ENCODE measurements around the gene ACTR1B. TPM values are rescaled to one million over a fixed set of nuclear protein-coding genes. Genes with fewer than 3 reads are reported as not detected.

The ACTR1B gene
- total RNA-seq, 4 donors from 2014 or later, result 53.5 to 76.1 (median 56.5) TPM

GRCh38 chr2:97669448-97669847, 5.6 kb upstream of the ACTR1B start, which contains the start of gene C2orf92:
Gene C2orf92, plus strand, starts transcription at chr2:97669713. Its CDS starts 76 bp downstream, at chr2:97669789.
- no peaks in the 10 kb centered on the region for H3K27me3 ChIP-seq
- TF ChIP-seq POLR2A (IDR thresholded peaks at IDR 0.05) (no peak), CTCF (IDR thresholded peaks at IDR 0.05 in 4 of 5, conservative IDR thresholded peaks at IDR 0.05 in 1 of 5) (no peak)
- in situ Hi-C loops (cut with MboI; ENCODE audit: low sequenced_read_pairs in 4 of 4), result loop anchor here in 1 of 4 donors (25.0 kb wide), 1 partner anchor 1132 kb away; the partner anchor contains the start of gene ARID5A
- intact Hi-C loops (cut with DNase I; ENCODE audit: low total_unique reads), result no loop called here
- no peak within 1 kb of the TSS for H3K27ac ChIP-seq
- no peak for DNase-seq
- no peaks in the 10 kb centered on the region for H3K36me3 ChIP-seq
- H3K4me1 ChIP-seq, result peaks cover 0 to 3% of the 10 kb centered on the region in 2 donors
- no peak within 1 kb of the TSS for H3K4me3 ChIP-seq
- no peak for ATAC-seq
- H3K9me3 ChIP-seq, result no peaks in the 10 kb centered on the region

GRCh38 chr2:97664636-97664970, 759 bp upstream of the ACTR1B start:
- peaks cover 0 to 6% of the 10 kb centered on the region in 2 donors for H3K36me3 ChIP-seq
- H3K4me1 ChIP-seq, result peaks cover 23 to 29% of the 10 kb centered on the region in 2 donors
- peak overlapping the region; percentile 86 to 98 (median 92) for H3K27ac ChIP-seq
- no peak for TF ChIP-seq POLR2A (IDR thresholded peaks at IDR 0.05)
- TF ChIP-seq CTCF (IDR thresholded peaks at IDR 0.05 in 4 of 5, conservative IDR thresholded peaks at IDR 0.05 in 1 of 5), result peak in 1 of 5 experiments; percentile 3
- in situ Hi-C loops (cut with MboI; ENCODE audit: low sequenced_read_pairs in 4 of 4), result loop anchor here in 1 of 4 donors (25.0 kb wide), 1 partner anchor 1127 kb away; the partner anchor contains the start of gene ARID5A
- H3K4me3 ChIP-seq, result peak overlapping the region; percentile 59 to 94 (median 75)
- H3K9me3 ChIP-seq, result no peaks in the 10 kb centered on the region
- DNase-seq (no peak), ATAC-seq (no peak)
- intact Hi-C loops (cut with DNase I; ENCODE audit: low total_unique reads), result loop anchor here (1.0 to 2.0 kb wide), 2 partner anchors 33 to 74 kb away; no protein-coding TSS in a partner anchor
- no peaks in the 10 kb centered on the region for H3K27me3 ChIP-seq

- peak overlapping the region; percentile 86 to 98 (median 92) for H3K27ac ChIP-seq
- H3K36me3 ChIP-seq, result peaks cover 0 to 15% of the 10 kb centered on the region in 2 donors
- TF ChIP-seq CTCF (IDR thresholded peaks at IDR 0.05 in 4 of 5, conservative IDR thresholded peaks at IDR 0.05 in 1 of 5), result no peak
- TF ChIP-seq POLR2A (IDR thresholded peaks at IDR 0.05), result no peak
- H3K4me3 ChIP-seq, result peak overlapping the region; percentile 50 to 94 (median 82)
- peaks cover 23 to 29% of the 10 kb centered on the region in 2 donors for H3K4me1 ChIP-seq
- no peak for DNase-seq
- H3K27me3 ChIP-seq, result no peaks in the 10 kb centered on the region
- H3K9me3 ChIP-seq, result no peaks in the 10 kb centered on the region
- in situ Hi-C loops (cut with MboI; ENCODE audit: low sequenced_read_pairs in 4 of 4) (loop anchor here in 1 of 4 donors (25.0 kb wide), 1 partner anchor 1126 kb away; the partner anchor contains the start of gene ARID5A), intact Hi-C loops (cut with DNase I; ENCODE audit: low total_unique reads) (loop anchor here (1.0 kb wide), 1 partner anchor 17 kb away; the partner anchor contains the start of gene COX5B)
- no peak for ATAC-seq
Observed at GRCh38 chr2:97663626-97663961, 250 bp downstream of the ACTR1B start.

- DNase-seq, result peak; percentile 48 to 66
- Histone ChIP-seq H3K9me3 (no peaks in the 10 kb centered on the region), H3K27ac (peak overlapping the region; percentile 86 to 98 (median 92)), H3K27me3 (no peaks in the 10 kb centered on the region), H3K36me3 (peaks cover 0 to 20% of the 10 kb centered on the region in 2 donors), H3K4me3 (peak overlapping the region; percentile 50 to 94 (median 82)), H3K4me1 (peaks cover 23 to 29% of the 10 kb centered on the region in 2 donors)
- no peak for TF ChIP-seq CTCF (IDR thresholded peaks at IDR 0.05 in 4 of 5, conservative IDR thresholded peaks at IDR 0.05 in 1 of 5)
- TF ChIP-seq POLR2A (IDR thresholded peaks at IDR 0.05), result no peak
- in situ Hi-C loops (cut with MboI; ENCODE audit: low sequenced_read_pairs in 4 of 4) (loop anchor here in 1 of 4 donors (25.0 kb wide), 1 partner anchor 1126 kb away; the partner anchor contains the start of gene ARID5A), intact Hi-C loops (cut with DNase I; ENCODE audit: low total_unique reads) (loop anchor here (1.0 kb wide), 1 partner anchor 17 kb away; the partner anchor contains the start of gene COX5B)
- peak; percentile 51 to 70 for ATAC-seq
Observed at GRCh38 chr2:97662895-97663625, 784 bp downstream of the ACTR1B start.
